ENCODE results near the gene RHBDD1.

RHBDD1 gene

GRCh38 chr2:227006189-227006897 is 170.5 kb downstream of the RHBDD1 start:
- DNase-seq (ENCODE audit: low read depth): no peak
- H3K4me3 ChIP-seq (ENCODE audit: control insufficient read depth, low read depth, low read length): no peak overlapping the region
- no peak for TF ChIP-seq CTCF (conservative IDR thresholded peaks at IDR 0.05; ENCODE audit: control insufficient read depth, insufficient read depth, low read depth, low read length)

DNA sequence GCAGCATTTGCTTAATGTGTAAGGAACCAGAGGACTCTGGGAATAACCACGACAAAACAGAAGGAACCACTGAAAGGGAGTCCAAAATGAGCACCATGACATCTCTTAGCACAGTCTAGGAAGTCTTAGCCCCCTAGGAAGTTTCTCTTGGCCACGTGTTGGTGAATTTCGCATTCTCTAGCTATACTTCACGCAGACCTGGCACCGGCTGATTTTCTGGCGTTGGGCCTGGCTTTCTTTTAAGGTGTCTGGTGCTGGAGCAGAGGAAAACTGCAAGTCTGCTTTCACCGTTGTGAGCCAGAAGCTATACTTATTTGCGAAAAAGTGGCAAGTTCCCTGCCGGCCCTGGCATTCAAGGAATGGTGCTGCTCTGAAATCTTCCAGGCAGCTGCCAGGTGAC is 171.3 kb downstream of the RHBDD1 start:
- no peak overlapping the region for H3K4me3 ChIP-seq (ENCODE audit: control insufficient read depth, low read depth, low read length)
- no peak for TF ChIP-seq CTCF (conservative IDR thresholded peaks at IDR 0.05; ENCODE audit: control insufficient read depth, insufficient read depth, low read depth, low read length)
- DNase-seq (ENCODE audit: low read depth): no peak

GRCh38 chr2:227007940-227008339 is 172.1 kb downstream of the RHBDD1 start:
- no peak overlapping the region for H3K4me3 ChIP-seq (ENCODE audit: control insufficient read depth, low read depth, low read length)
- no peak for TF ChIP-seq CTCF (conservative IDR thresholded peaks at IDR 0.05; ENCODE audit: control insufficient read depth, insufficient read depth, low read depth, low read length)
- DNase-seq (ENCODE audit: low read depth): no peak

- no peak for TF ChIP-seq CTCF (conservative IDR thresholded peaks at IDR 0.05; ENCODE audit: control insufficient read depth, insufficient read depth, low read depth, low read length)
- peak; percentile 83 for DNase-seq (ENCODE audit: low read depth)
- no peak overlapping the region for H3K4me3 ChIP-seq (ENCODE audit: control insufficient read depth, low read depth, low read length)
Observed at GRCh38 chr2:227010433-227010832, 174.6 kb downstream of the RHBDD1 start.

DNA sequence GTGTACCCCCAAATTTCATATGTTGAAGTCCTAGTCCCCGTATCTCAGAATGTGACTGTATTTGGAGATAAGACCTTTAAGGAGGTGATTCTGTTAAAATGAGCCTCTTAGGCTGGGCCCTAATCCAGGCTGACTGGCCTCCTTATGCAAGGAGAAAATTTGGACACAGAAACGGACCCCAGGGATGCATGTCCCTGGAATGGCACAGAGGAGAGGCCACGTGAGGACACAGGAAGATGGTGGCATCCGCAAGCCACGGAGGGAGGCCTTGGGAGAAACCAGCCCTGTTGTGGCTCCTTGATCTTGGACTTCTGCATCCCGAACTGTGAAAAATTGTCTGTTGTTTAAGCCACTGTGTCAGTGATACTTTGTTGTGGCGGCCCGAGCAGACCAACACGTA is 177.5 kb downstream of the RHBDD1 start:
- no peak overlapping the region for H3K4me3 ChIP-seq (ENCODE audit: control insufficient read depth, low read depth, low read length)
- no peak for TF ChIP-seq CTCF (conservative IDR thresholded peaks at IDR 0.05; ENCODE audit: control insufficient read depth, insufficient read depth, low read depth, low read length)
- no peak for DNase-seq (ENCODE audit: low read depth)

GRCh38 chr2:227013881-227014280 is 178.0 kb downstream of the RHBDD1 start:
- TF ChIP-seq CTCF (conservative IDR thresholded peaks at IDR 0.05; ENCODE audit: control insufficient read depth, insufficient read depth, low read depth, low read length): no peak
- H3K4me3 ChIP-seq (ENCODE audit: control insufficient read depth, low read depth, low read length): no peak overlapping the region
- no peak for DNase-seq (ENCODE audit: low read depth)

- peak; percentile 14 for DNase-seq (ENCODE audit: low read depth)
- TF ChIP-seq CTCF (conservative IDR thresholded peaks at IDR 0.05; ENCODE audit: control insufficient read depth, insufficient read depth, low read depth, low read length): no peak
- H3K4me3 ChIP-seq (ENCODE audit: control insufficient read depth, low read depth, low read length): no peak overlapping the region
Observed at GRCh38 chr2:227016894-227017293, 181.0 kb downstream of the RHBDD1 start.
